ENCODE measurements around the gene PRKCB. TPM values are rescaled to one million over a fixed set of nuclear protein-coding genes. Genes with fewer than 3 reads are reported as not detected.
A peak's percentile ranks its signal among the peaks of the same experiment; 100 is the strongest.

Gene PRKCB
- total and polyA plus RNA-seq, 2 of the 8 experiments (the other 6 are each of a cell fraction or from before 2014, with no cell fraction given): 7.1 to 12.1 TPM

- Histone ChIP-seq H4K91ac (replicated peaks; ENCODE audit: insufficient read length, low read length) (no peak within 1 kb of the TSS), H3K79me1 (ENCODE audit: low read depth, low read length) (no peaks in the 10 kb centered on the region), H2AK5ac (ENCODE audit: low read depth, low read length) (no peak within 1 kb of the TSS), H2BK15ac (ENCODE audit: low read length) (no peak within 1 kb of the TSS), H3K4me2 (ENCODE audit: insufficient read depth in 1 of 2, low read depth in 2 of 2, low read length in 2 of 2) (peak within 1 kb of the TSS; percentile 67 to 92), H3K14ac (ENCODE audit: insufficient read length) (no peak within 1 kb of the TSS), H3K27me3 (replicated peaks in 1 of 4; ENCODE audit: control insufficient read depth in 3 of 4, extremely low read depth in 1 of 4, insufficient read depth in 3 of 4, low read length in 3 of 4) (peaks cover 5 to 25% (median 15%) of the 10 kb centered on the region in 4 experiments), H2BK20ac (ENCODE audit: low read length) (no peak within 1 kb of the TSS), H3K23ac (ENCODE audit: insufficient read length) (no peak within 1 kb of the TSS), H3K4me3 (ENCODE audit: extremely low read depth in 1 of 4, insufficient read depth in 2 of 4, low read depth in 3 of 4, low read length in 4 of 4) (peak within 1 kb of the TSS; percentile 33 to 65 (median 56); a peak in 7 of 8 replicates), H2BK5ac (ENCODE audit: low read depth, low read length) (no peak within 1 kb of the TSS), H3K23me2 (ENCODE audit: low read depth, low read length) (peaks cover 6% of the 10 kb centered on the region; the same call in 1 of the 2 replicates), H3K36me3 (ENCODE audit: control insufficient read depth in 2 of 4, insufficient read depth in 4 of 4, low read length in 3 of 4) (no peaks in the 10 kb centered on the region), H2BK120ac (replicated peaks; ENCODE audit: low read depth, low read length) (no peak within 1 kb of the TSS), H3K9ac (replicated peaks in 1 of 4; ENCODE audit: extremely low read depth in 1 of 4, low read depth in 3 of 4, low read length in 3 of 4) (no peak within 1 kb of the TSS), H3K4me1 (replicated peaks in 1 of 4; ENCODE audit: control insufficient read depth in 3 of 4, insufficient read depth in 4 of 4, low read length in 3 of 4) (peaks cover 0 to 4% (median 1%) of the 10 kb centered on the region in 4 experiments; a peak in 3 of 7 replicates), H2AFZ (ENCODE audit: low read length) (no peak within 1 kb of the TSS), H3K79me2 (ENCODE audit: control insufficient read depth in 1 of 2, insufficient read depth in 2 of 2, low read length in 2 of 2) (no peaks in the 10 kb centered on the region), H3K56ac (replicated peaks; ENCODE audit: insufficient read length, low read depth, low read length) (no peak within 1 kb of the TSS), H3K18ac (ENCODE audit: extremely low read depth, low read length) (no peak within 1 kb of the TSS), H3K4ac (replicated peaks; ENCODE audit: insufficient read length, low read depth, low read length) (no peak within 1 kb of the TSS), H3K27ac (ENCODE audit: low read depth, low read length) (no peak within 1 kb of the TSS), H4K5ac (ENCODE audit: insufficient read length, low read depth, low read length) (no peak within 1 kb of the TSS), H3K9me3 (ENCODE audit: insufficient read depth in 2 of 2, low read depth in 1 of 2, low read length in 1 of 2) (no peaks in the 10 kb centered on the region), H4K8ac (ENCODE audit: extremely low read depth, insufficient read depth, low read length) (no peak within 1 kb of the TSS), H4K20me1 (replicated peaks in 1 of 2; ENCODE audit: control insufficient read depth in 1 of 2, insufficient read depth in 2 of 2, low read length in 2 of 2) (no peaks in the 10 kb centered on the region), H2BK12ac (ENCODE audit: low read depth, low read length) (no peak within 1 kb of the TSS)
- 9% methylated on average over 45 of the region's 54 CpGs; no CpG with 5 or more reads in 1 of the 2 experiments for WGBS, 2 experiments (ENCODE audit: extremely low coverage in 1 of 2, insufficient coverage in 1 of 2, insufficient read length in 1 of 2, insufficient replicate concordance in 2 of 2, low coverage in 1 of 2, low lambda C conversion rate in 2 of 2, missing lambda C conversion rate in 1 of 2)
- FAIRE-seq: no peak
- peak; percentile 46 to 96 for DNase-seq (ENCODE audit: low read depth in 1 of 2, low spot score in 2 of 2)
- CTCF ChIA-PET (ENCODE audit: partially characterized antibody): interaction anchor here (0.6 to 10.0 kb wide), 21 partner anchors 9 to 452 kb away, joined by 3 to 124 read pairs (median 4); no protein-coding TSS in a partner anchor
- POLR2A ChIA-PET (ENCODE audit: partially characterized antibody): interaction anchor here (0.7 kb wide), 1 partner anchor 123 kb away, joined by 3 read pairs; no protein-coding TSS in a partner anchor
- no peak for TF ChIP-seq BACH1 (IDR thresholded peaks at IDR 0.05; ENCODE audit: low read length)
- peak; percentile 94 for TF ChIP-seq SAP30 (IDR thresholded peaks at IDR 0.05; ENCODE audit: insufficient read depth, insufficient replicate concordance, low read length)
- 0 out of 2 replicates have a peak, but pooled peaks have one; percentile 69 for TF ChIP-seq TCF12 (IDR thresholded peaks at IDR 0.05; ENCODE audit: low read depth, low read length)
- peak; percentile 2 to 28; a peak in 3 of 4 replicates for TF ChIP-seq RAD21 (IDR thresholded peaks at IDR 0.05 in 1 of 2, conservative IDR thresholded peaks at IDR 0.05 in 1 of 2; ENCODE audit: low read depth in 2 of 2, low read length in 2 of 2)
- TF ChIP-seq CREB1 (IDR thresholded peaks at IDR 0.05): peak; percentile 64
- peak; percentile 55 to 98; a peak in 3 of 4 replicates for TF ChIP-seq HDAC2 (IDR thresholded peaks at IDR 0.05; ENCODE audit: borderline replicate concordance in 1 of 2, low read depth in 2 of 2, low read length in 2 of 2)
- TF ChIP-seq TAF7 (optimal IDR thresholded peaks at IDR 0.05; ENCODE audit: borderline replicate concordance, low read depth, low read length): peak; percentile 88
- no peak for TF ChIP-seq FOSL1 (IDR thresholded peaks at IDR 0.05; ENCODE audit: insufficient read depth, low read depth, low read length)
- peak; percentile 50 for TF ChIP-seq KDM4A (IDR thresholded peaks at IDR 0.05; ENCODE audit: low read depth, low read length, severe bottlenecking)
- no peak for TF ChIP-seq SIRT6 (IDR thresholded peaks at IDR 0.05; ENCODE audit: low read length)
Observed at GRCh38 chr16:24255456-24256371, 419.9 kb downstream of the PRKCB start, which contains the start of gene CACNG3. CACNG3 (plus strand) TSS chr16:24256335; CDS start chr16:24256755, 420 bp downstream.
